Activated CD8-positive, alpha-beta memory T cell treated with anti-CD3 and anti-CD28 coated beads for 24 hours (primary cell): ENCODE results near the gene BIVM.

Experiments
- DNase-seq: peaks from one replicate; pipeline ENCODE4 v3.0.0-alpha.2; 2020

Gene BIVM

DNA sequence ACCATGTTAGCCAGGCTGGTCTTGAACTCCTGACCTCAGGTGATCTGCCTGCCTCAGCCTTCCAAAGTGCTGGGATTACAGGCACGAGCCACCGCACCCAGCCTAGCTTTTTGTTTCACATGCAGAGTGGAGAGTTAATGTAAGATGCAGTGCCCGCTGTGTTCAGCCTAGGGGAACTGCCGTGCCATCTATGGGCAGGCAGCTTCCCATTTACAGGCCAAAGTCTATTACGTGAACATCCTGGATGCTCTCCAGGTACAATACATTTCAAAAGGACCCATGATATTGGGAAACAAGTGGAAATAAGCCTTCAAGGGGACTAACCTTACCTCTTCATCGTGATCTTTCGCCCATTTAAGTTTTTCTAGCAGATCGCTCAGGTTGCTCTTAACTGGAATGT, 10.2 kb upstream of the BIVM start:
- no peak for DNase-seq

DNA sequence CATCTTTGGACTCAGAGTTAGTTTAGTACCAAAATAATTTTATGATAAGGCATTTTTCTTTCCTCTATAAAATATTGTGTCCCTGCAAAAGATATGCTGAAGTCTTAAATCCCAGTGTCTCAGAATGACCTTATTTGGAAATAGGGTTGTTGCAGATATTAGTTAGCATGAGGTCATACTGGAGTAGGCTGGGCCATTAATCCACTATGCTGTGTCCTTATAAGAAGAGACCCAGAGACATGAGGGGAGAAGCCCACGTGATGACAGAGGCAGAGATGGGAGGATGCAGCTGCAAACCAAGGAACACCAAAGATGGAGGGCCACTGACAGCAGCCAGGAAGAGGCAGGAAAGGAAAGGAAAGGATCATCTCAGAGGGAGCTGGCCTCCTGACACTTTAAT, 6.5 kb upstream of the BIVM start:
- no peak for DNase-seq

DNA sequence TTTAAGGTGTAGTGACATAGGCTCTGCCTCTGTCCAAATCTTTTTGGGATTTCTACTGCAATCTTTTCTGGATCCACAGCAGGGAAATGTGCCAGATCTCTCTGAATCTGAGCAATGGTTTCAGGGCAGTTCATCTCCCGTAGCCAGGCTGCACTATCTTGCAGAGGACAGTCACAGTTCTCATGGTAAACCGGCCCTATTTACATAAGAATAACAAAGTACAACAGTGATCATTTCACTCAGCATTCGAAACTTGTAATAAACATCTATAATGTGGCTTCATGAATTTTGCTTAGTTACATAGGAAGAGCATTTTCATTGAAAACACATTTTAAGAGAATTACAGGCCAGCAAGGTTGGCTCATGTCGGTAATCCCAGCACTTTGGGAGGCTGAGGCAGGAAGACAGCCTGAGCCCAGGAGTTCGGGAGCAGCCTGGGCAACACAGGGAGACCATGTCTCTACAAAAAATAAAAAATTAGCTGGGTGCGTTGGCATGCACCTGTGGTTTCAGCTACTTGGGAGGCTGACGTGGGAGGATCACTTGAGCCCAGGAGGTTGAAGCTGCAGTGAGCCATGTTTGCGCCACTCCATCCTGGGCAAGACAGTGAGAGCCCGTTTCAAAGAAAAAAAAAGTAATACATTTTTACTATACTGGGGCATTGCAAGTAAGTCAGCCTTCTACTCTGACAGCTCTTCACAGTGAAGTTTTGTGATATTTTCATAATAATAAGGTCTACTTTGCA, 5.1 kb upstream of the BIVM start:
- DNase-seq: no peak

- no peak for DNase-seq
These were observed 666 bp downstream of the BIVM start for GRCh38 chr13:102799426-102800144.

DNA sequence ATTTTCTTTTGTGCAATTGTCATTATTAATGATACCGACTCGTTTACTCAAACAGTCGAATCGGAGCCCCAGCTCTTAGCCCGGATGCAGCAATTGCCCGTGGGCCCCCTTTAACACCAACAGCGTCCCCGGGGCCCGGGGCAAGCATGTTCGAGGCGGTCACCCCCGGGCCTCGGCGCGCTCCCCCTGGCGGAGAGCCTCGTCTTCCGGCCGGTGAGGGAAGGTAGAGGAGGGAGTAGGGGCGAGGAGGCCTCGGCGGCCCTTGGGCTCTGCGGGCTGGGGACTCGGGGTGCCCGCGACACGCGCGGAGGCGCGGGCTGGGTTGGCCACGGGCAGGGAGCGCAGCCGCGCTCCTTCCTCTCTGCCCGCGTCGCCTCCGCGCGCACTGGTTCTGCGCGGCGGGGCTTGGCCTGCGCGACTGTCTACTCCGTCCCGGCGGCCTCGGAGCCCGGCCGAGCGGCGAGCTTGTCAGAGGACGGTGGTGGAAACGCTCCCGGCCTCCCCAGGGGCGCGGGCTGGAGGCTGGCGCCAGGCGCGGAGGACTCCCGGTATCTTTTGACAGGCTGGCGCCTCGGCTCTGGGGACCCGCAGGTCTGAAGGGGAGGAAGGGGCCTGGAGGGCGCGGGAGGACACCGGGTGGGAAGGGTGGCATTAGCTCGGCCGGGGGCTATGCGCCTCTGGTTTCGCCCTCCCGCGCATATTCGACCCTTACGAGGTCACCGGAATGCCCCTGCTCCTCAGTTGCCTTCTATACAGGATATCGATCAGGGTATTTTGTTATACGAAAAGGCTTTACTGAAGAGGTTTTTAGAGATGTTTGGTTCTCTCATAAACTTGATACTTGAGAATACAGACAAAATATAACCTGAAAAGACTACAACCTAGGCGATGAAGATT, 1.5 kb downstream of the BIVM start:
- DNase-seq: peak; percentile 96

GRCh38 chr13:102805680-102806079, 6.8 kb downstream of the BIVM start:
- DNase-seq: no peak

- DNase-seq: no peak
These were observed 8.8 kb downstream of the BIVM start for GRCh38 chr13:102807699-102808098.

DNA sequence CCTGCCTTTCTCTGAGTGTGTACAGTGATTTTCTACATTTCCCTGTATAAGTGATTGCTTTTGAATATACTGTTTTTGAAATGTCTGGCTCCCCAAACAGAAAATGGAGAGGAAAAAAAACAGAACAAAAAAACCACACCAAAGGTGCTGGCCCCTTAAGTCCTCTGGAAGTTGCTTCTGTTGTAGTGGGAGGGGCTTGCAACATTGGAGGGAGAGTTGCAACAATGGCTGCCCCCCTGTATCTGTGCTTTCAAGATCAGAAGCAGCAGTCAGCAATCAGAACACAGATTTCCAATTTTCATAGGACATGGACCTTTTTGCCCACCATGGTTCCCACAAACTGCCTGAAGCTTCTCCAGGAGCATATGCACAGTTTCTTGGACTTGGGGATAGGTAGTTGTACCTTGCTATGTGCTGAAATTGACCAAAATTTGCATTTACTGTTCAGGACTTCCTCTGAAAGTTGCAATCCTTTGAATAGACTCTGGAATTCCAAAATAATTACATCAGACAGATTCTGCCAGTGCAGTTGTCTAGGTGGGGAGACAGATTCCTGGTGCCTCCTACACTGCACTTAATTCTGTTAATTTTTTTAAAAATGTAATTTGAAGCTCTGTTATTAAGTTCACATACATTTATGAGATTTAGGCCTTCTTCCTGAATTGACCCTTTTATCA, 13.8 kb downstream of the BIVM start:
- no peak for DNase-seq

GRCh38 chr13:102814025-102814607, 15.2 kb downstream of the BIVM start:
- no peak for DNase-seq

GRCh38 chr13:102814793-102815192, 15.9 kb downstream of the BIVM start:
- no peak for DNase-seq

- DNase-seq: no peak
These were observed 16.9 kb downstream of the BIVM start for GRCh38 chr13:102815788-102816187.

DNA sequence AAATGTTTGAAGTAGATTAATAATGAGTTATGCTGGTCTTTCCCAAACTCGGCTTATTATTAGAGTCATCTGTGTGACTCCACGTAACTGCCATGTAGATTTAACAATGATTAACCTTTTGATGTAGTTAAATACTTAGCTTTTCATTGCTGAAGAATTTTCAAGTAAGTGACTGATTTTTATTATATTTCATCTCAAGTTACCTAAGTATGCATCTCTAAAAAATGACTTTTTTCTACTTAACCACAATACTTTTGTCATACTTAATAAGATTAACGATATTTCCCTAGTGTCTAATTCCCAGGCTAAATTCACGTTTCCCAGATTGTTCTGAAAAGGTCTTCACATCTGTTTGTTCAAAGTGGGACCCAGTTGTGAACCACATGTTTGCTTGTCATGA, 17.8 kb downstream of the BIVM start:
- no peak for DNase-seq

DNA sequence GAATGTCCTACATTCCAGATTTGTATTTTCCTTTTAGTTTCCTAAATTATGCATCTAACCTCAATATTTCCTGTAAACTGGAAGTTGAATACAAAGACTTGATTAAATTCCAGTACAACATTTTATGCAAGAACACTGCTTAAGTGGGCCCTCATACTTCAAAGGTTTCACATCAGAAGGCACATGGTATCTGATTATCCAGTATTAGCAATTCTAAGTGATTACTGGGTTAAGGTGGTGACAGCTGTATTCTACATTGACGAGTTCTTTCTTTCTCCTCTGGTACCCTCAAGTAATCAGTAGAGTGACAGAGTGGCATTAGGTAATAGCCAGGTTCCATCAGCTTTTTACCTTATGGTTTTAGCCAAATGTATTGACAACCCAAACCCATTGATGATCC, 18.3 kb downstream of the BIVM start:
- DNase-seq: no peak

DNA sequence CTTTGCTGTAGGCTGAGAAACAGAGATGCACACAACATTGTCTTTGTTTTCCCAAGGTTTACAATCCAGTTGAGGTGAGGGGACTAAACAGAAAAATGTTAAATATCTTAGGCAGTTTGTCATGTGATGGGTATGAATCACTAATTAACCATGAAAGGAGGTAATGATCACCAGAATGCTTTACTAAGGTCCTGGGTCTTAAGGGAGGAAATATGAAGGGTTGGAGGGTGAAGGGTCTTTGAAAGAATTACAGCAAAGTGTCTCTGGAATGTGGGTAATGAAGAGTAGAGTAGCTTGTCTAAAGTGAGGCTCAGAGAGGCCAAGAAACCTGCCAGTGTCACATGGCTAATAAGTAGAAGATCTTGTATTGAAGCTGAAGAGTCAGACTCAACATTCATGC, 19.0 kb downstream of the BIVM start:
- no peak for DNase-seq

- no peak for DNase-seq
These were observed 26.5 kb downstream of the BIVM start for GRCh38 chr13:102825400-102825799.

GRCh38 chr13:102825921-102826706, 27.2 kb downstream of the BIVM start:
- DNase-seq: no peak

- no peak for DNase-seq
These were observed 31.7 kb downstream of the BIVM start for GRCh38 chr13:102830646-102831045.

GRCh38 chr13:102836471-102836870, 37.6 kb downstream of the BIVM start:
- no peak for DNase-seq

GRCh38 chr13:102838273-102838672, 39.4 kb downstream of the BIVM start:
- no peak for DNase-seq

DNA sequence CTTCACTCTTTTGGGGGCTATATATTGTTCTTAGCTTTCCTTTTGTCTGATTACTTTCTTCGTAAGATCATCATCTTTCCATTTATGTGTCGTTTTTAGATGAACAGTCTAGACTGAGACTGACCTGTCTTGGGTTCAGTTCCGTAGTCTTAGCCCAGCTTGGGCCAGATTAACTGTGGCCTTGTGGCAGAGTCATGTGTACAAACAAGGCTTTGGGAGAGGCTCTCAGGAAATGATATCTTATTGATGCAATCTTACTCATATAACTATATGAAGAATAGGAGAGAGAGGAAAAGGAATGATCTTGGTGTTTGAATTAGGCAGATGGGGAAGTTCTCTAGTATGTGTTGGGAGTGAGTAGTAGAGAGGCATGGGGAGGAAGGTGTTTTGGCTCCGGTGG, 40.1 kb downstream of the BIVM start:
- DNase-seq: no peak

DNA sequence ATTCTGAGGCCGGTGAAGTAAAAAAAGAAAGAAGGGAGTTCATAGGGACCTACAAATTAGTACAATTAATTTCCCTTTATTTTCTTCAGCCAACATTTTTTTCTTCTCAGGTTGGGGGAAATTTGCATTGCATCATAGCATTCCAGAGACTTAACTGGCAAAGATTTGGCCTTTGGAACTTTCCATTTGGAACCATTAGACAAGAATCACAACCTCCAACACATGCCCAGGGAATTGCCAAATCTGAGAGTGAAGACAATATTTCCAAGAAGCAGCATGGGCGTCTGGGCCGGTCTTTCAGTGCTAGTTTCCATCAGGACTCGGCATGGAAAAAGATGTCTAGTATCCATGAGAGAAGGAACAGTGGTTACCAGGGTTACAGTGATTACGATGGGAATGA, 40.5 kb downstream of the BIVM start:
- DNase-seq: no peak

- DNase-seq: no peak
These were observed 46.3 kb downstream of the BIVM start for GRCh38 chr13:102845289-102845629.
